Subcutaneous abdominal adipose tissue (tissue), 5 donors: ENCODE measurements around the gene WNT8A.
A peak's percentile ranks its signal among the peaks of the same experiment; 100 is the strongest.
"Not testable (repeated sequence)": the region's sequence is repeated elsewhere in the genome, so short reads cannot be mapped to it uniquely, and the experiment has no call there.

Source experiments
- H3K27ac ChIP-seq: one replicate; pipeline ENCODE4 v1.7.0; 2013; ENCODE audit warnings: low read depth, mild to moderate bottlenecking, inconsistent platforms, low read length, moderate library complexity
- H3K27me3 ChIP-seq, 5 donors: one replicate each; pipeline ENCODE4 v1.7.0; 2013; ENCODE audit warnings: low read length in 5 of 5, inconsistent platforms in 1 of 5; ENCODE audit not compliant: control insufficient read depth in 5 of 5, insufficient read depth in 4 of 5
- H3K36me3 ChIP-seq, 5 donors: one replicate each; pipeline ENCODE4 v1.7.0; 2013; ENCODE audit warnings: low read length in 5 of 5; ENCODE audit not compliant: control insufficient read depth in 5 of 5, insufficient read depth in 5 of 5
- H3K4me1 ChIP-seq, 5 donors: one replicate each; pipeline ENCODE4 v1.7.0; 2013; ENCODE audit warnings: low read length in 5 of 5, mild to moderate bottlenecking in 3 of 5, moderate library complexity in 1 of 5; ENCODE audit not compliant: control insufficient read depth in 5 of 5, insufficient read depth in 5 of 5
- H3K4me3 ChIP-seq, 5 donors: one replicate each; pipeline ENCODE4 v1.7.0; 2013; ENCODE audit warnings: low read length in 5 of 5, low read depth in 1 of 5
- H3K9ac ChIP-seq, 5 donors: one replicate each; pipeline ENCODE4 v1.7.0; 2013; ENCODE audit warnings: low read length in 5 of 5, mild to moderate bottlenecking in 4 of 5, moderate library complexity in 3 of 5
- H3K9me3 ChIP-seq, 5 donors: one replicate each; pipeline ENCODE4 v1.7.0; 2013; ENCODE audit warnings: low read length in 5 of 5; ENCODE audit not compliant: control insufficient read depth in 5 of 5
- donor health status: healthy.
- donor health status: healthy.
- donor health status: healthy.
- donor health status: healthy.
- donor health status: healthy.

WNT8A gene, protein sequence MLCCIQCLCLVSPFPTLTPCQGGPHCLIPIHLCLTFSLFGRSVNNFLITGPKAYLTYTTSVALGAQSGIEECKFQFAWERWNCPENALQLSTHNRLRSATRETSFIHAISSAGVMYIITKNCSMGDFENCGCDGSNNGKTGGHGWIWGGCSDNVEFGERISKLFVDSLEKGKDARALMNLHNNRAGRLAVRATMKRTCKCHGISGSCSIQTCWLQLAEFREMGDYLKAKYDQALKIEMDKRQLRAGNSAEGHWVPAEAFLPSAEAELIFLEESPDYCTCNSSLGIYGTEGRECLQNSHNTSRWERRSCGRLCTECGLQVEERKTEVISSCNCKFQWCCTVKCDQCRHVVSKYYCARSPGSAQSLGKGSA

GRCh38 chr5:138083702-138084101 lies at the start of gene WNT8A:
Gene WNT8A, plus strand, starts transcription at chr5:138084033. Its CDS starts 95 bp downstream, at chr5:138084128.
- Histone ChIP-seq H3K27me3 (no peaks in the 10 kb centered on the region), H3K9ac (no peak within 1 kb of the TSS), H3K4me1 (no peaks in the 10 kb centered on the region), H3K4me3 (no peak within 1 kb of the TSS), H3K36me3 (no peaks in the 10 kb centered on the region), H3K27ac (no peak within 1 kb of the TSS), H3K9me3 (no peaks in the 10 kb centered on the region)

DNA sequence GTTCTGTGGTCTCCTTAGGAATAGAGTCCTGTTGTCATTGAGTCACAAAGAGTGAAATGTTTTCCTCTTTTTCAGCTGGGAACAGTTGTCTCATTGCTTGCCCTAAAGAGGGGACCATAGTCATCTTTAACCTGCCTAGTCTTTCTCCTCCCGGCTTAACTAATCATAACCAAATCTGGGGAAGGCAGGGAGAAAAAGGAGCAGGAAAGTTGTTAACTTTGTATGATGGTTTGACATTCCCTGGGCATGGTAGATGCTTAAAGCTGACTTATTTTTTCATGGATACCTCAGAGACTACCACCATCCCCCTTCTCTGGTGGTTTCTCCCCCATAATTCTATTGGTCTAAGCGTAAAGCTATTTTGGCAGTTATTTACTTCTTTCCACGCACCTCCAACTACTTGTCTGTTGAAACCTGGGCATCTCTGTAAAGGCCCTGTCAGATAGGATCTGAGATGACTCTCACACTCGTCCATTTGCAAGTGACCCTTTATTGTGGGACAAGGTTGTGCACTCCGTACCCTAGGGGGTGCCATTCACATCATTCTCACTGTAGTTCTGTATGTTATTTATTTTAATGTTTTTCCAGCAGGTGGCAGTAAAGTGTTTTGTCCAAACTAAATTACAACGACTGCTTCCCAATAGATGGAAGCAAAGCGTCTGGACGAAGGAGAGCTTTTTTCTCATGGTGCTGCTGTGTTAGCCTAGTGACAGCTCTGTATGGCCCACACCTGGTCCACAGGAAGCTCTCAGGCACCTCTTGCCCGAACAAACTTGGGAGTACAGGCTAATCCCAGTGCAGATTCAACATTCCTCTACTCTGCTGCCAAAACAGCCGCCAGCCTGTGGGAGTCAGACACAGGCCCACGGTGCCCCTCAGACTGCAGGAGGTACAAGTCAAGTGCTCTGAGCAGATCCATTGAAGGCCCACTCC lies 48.0 kb upstream of the WNT8A start:
- H3K4me3 ChIP-seq: no peak overlapping the region
- H3K27me3 ChIP-seq: no peaks in the 10 kb centered on the region
- H3K9me3 ChIP-seq: no peaks in the 10 kb centered on the region
- H3K9ac ChIP-seq: peak overlapping the region in 1 of 5 donors; percentile 36
- H3K4me1 ChIP-seq: peaks cover 7 to 27% (median 22%) of the 10 kb centered on the region in 5 donors
- H3K36me3 ChIP-seq: no peaks in the 10 kb centered on the region
- no peak overlapping the region for H3K27ac ChIP-seq

GRCh38 chr5:138037271-138037670 lies 46.6 kb upstream of the WNT8A start:
- Histone ChIP-seq H3K27me3 (no peaks in the 10 kb centered on the region), H3K9me3 (no peaks in the 10 kb centered on the region), H3K4me1 (peaks cover 4 to 15% (median 9%) of the 10 kb centered on the region in 5 donors), H3K36me3 (no peaks in the 10 kb centered on the region), H3K9ac (no peak overlapping the region), H3K4me3 (no peak overlapping the region), H3K27ac (no peak overlapping the region)

DNA sequence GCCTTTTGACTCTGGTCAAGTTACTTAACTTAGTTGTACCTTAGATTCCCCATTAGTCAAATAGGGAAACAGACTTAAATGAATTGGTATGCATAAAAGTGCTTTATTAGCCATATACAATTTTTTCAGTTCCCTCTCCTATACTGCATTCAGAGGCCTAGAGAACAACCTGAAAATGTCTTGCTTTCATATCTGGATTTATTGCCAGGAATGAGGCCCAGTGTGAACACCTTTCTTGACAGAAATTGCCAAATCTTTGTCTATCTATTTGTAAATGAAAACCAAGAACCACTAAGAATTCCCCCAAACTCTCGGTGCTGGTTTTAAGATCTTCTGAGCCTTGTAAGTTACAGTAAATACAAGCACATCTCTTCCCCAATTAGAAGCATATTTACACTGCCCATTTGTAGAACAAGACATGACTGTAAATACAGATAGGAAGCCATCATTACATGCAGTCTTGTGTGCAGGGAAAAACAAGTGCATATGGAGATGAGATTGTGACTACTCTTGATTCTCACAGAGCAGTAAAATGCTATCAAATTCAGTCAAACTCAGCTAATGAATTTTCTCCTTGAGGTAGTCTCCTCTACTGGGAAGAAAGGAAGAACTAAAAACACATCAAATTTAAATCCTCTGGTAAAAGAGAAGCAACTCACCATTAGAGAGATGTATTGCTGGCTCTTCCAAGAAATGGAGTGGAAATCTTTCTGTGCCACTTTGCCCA lies 45.8 kb upstream of the WNT8A start:
- Histone ChIP-seq H3K9me3 (no peaks in the 10 kb centered on the region), H3K36me3 (no peaks in the 10 kb centered on the region), H3K27ac (no peak overlapping the region), H3K4me3 (no peak overlapping the region), H3K4me1 (peaks cover 4 to 11% (median 8%) of the 10 kb centered on the region in 5 donors), H3K27me3 (no peaks in the 10 kb centered on the region), H3K9ac (peak overlapping the region in 1 of 5 donors; percentile 32)

DNA sequence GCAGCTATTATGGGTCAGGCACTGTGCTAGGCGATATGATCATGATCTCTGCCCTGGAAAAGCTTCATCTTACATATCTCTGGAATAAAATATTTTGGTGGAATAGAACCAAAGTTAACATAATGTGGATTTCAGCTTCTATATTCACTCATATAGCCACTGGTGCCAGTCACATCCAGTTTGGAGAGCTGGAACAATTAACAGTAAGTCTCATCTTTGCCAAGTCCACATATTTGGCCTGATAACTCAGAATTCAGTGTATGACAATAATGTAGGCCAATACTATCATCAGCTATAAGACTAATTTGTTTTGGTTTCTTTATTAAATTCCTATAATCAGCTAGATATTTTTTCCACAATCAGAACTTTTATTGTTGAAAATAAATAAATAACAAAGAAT lies 45.0 kb upstream of the WNT8A start:
- H3K4me1 ChIP-seq: peaks cover 0 to 4% (median under 1%) of the 10 kb centered on the region in 5 donors
- H3K36me3 ChIP-seq: no peaks in the 10 kb centered on the region
- H3K4me3 ChIP-seq: no peak overlapping the region
- H3K27me3 ChIP-seq: no peaks in the 10 kb centered on the region
- no peak overlapping the region for H3K27ac ChIP-seq
- no peak overlapping the region for H3K9ac ChIP-seq
- H3K9me3 ChIP-seq: no peaks in the 10 kb centered on the region

- not testable (repeated sequence) for H3K4me3 ChIP-seq, H3K4me1 ChIP-seq, H3K9ac ChIP-seq, H3K27ac ChIP-seq, H3K27me3 ChIP-seq, H3K36me3 ChIP-seq, H3K9me3 ChIP-seq
Observed at GRCh38 chr5:138045283-138045682, 38.5 kb upstream of the WNT8A start.

GRCh38 chr5:138051441-138052296 lies 32.2 kb upstream of the WNT8A start:
- Histone ChIP-seq H3K27ac (no peak overlapping the region), H3K9me3 (no peaks in the 10 kb centered on the region), H3K36me3 (no peaks in the 10 kb centered on the region), H3K4me1 (no peaks in the 10 kb centered on the region), H3K9ac (no peak overlapping the region), H3K27me3 (peaks cover 0 to 4% (median 0%) of the 10 kb centered on the region in 5 donors), H3K4me3 (no peak overlapping the region)

DNA sequence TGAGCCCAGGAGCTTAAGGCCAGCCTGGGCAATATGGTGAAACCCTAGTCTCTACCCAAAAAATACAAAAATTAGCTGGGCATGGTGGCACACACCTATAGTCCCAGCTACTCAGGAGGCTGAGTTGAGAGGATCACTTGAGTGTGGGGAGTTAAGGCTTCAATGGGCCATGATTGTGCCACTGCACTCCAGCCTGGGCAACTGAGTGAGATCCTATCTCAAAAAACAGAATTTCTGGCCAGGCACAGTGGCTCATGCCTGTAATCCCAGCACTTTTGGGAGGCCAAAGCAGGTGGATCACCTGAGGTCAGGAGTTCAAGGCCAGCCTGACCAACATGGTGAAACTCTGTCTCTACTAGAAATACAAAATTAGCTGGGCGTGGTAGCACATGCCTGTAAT lies 31.1 kb upstream of the WNT8A start:
- H3K27ac ChIP-seq, H3K9me3 ChIP-seq, H3K4me1 ChIP-seq: not testable (repeated sequence)

GRCh38 chr5:138053554-138053953 lies 30.3 kb upstream of the WNT8A start:
- no peak overlapping the region for H3K27ac ChIP-seq
- no peaks in the 10 kb centered on the region for H3K4me1 ChIP-seq
- H3K27me3 ChIP-seq: peaks cover 0 to 4% (median 0%) of the 10 kb centered on the region in 5 donors
- H3K4me3 ChIP-seq: no peak overlapping the region
- no peaks in the 10 kb centered on the region for H3K9me3 ChIP-seq
- no peak overlapping the region for H3K9ac ChIP-seq
- H3K36me3 ChIP-seq: no peaks in the 10 kb centered on the region

More for the DNA sequence above, 31.1 kb upstream of the WNT8A start:
- not testable (repeated sequence) for H3K36me3 ChIP-seq, H3K4me3 ChIP-seq, H3K9ac ChIP-seq, H3K27me3 ChIP-seq
